GM18517 (cell line): Measurements from ENCODE around the gene AQP9.

Experiments used
- ATAC-seq: cut with Tn5 transposase; IDR thresholded peaks from one replicate; pipeline ENCODE4 v1.9.1; 2021; ENCODE audit warnings: mild to moderate bottlenecking, moderate library complexity; ENCODE audit not compliant: unreplicated experiment

Gene AQP9

DNA sequence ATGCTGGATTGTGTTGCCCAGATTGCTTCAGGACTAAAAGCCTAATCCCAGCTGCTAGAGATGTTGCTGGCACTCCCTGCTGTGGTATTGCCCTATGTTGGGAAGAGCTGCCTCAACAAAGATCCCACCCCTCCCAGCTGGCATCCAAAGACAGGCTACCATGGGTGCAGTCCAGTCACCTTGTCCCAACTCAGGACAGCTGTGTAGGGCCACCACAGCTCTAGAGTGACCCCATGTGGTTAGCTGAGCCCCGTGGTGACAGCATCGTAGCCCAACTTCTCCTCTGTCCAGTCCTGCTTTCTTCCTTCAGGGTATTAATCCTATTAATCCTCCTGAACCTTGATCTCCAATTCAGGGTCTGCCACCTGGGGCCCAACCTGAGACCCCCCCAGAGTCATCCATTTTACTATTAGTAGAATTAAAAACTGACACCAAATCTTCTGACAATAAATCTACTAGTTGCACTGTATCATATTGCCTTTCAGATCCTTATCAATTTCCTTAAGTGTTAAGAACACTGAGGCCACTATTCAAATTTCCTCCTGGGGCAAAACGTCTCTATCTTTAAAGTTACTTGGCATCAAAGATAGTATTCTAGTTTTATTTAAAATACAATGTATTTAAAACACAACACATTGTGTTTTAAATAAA, 83.5 kb downstream of the AQP9 start:
- no peak for ATAC-seq

DNA sequence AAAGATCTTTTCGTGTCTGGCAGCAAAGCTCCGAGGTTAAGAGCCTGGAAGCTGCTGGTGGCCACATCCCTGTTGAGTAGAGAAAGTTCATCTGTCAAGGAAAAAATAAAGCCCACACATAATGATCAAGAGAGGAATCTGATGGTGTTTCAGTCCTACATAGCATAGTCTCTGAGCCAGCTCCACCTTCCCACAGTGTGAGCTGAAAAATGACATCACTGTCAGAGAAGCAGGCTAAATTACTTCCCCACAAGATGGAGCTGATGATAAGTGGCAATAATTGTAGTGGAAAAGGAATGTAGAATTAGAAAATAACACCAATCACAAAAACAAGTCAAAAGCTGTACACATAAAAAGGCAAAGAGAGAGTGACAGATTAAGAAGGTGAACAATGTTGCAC, 84.5 kb downstream of the AQP9 start:
- no peak for ATAC-seq

DNA sequence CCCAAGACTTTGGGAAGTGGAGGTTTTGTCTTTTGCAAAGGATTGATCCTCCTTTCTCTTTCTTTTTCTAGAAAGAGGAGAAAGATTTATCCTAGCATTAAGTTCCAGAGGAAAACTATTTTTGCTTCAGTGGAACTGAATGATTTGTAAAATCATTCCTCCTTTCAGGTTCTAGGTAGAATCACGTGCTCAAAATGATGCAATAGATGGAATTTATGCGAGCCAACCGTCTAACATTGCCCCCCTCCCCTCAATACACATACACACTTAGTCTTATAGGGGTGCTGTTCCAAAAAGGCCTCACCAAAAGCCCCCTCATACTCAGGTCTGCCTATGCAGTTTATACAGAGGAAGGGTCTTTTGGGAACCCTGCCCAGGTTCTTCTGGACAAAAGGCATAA, 85.3 kb downstream of the AQP9 start:
- no peak for ATAC-seq

DNA sequence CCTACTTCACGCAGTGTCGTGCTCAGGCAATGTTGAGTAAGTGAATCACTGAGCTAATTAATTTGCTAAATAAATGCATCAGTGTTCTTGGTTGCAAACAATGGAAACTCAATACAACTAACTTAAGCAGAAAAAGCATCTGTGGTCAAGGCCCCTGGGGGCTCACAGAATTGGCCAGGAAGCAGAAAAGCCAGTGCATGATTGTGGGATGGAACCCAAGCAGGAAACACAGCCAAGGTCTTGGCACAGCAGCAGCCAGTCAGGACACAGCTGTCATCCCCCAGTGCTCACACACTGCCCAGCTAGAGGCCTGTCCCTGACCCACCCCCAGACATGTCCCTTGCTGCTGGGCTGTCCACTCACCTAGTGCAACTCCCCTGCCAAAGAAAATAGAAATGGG, 85.9 kb downstream of the AQP9 start:
- ATAC-seq = no peak

DNA sequence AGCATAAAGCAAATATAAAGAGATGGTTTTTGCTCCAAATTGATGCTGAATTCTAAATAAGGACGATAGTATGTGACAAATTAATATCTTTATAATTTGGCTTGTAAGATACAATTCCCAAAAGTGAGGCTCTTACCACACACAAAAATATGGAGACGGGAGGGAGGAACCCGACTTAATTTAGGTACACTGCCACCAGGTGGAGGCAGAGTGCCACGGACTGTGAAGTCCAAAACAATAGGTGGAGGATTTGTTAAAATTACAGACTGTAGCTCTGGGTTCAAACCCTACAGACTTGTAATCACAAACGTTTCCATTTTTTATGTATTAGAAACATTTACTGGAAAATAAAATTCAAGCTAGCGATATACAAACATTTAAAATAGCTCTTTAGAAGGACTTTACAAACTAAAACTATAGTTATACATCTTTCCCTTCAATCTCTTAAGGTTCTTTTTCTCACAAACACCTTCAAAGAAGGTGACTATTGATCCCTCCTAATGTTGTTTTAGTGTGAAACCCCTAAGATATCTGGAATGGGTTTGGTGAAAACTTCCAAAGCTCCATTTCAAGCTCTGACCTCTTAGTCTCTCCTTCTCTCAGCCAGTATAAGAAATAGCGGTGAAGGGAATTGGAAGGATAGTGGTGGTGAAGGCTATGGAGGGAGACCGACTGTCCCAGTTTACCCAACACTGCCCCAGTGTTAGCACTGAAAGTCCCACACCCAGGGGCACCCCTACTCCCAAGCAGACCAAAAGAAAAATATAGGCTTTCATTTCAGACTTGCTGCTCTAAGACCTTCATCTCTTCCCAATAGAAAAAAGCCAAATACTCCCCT, 89.7 kb downstream of the AQP9 start:
- ATAC-seq = no peak

DNA sequence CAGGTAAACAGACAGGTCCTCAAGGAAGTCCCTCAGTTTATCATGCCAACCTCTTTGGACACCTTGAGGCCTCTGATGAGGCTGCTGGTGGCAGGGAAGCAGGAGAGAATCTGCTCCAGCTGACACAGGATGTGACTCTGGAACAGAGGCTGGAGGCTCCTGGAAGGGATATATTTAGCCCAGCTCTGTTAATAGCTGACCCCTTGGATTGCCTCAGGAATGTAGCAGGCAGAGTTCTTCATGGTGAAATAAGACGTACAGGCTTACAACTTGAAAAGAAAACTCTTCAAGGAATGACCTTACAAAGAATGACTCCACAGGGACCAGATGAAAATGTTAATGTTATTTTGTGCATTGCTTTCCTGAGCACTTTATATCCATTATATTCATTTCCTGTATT, 90.5 kb downstream of the AQP9 start:
- ATAC-seq = no peak

DNA sequence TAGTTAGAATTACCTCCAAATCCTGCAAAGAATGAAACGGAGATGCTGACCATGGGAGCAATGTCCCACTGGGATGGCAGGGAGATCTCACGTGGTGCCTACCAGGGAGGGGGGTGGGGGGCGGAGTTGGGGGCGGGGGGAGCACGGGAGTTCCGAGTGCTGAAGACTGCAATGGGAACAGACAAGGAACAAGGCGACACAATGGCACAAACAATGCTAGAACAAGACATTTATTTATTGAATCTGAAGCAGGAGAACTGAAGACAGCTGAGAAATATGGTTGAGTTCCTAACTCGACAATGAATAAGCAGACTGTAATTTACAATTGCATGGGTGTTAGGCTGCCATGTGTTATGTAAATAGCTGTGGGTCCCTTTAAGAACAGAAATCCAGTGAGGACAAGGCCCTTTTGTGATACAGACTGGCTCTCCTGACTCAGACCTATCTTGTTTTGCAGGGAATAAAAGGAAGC, 91.2 kb downstream of the AQP9 start:
- ATAC-seq = no peak

DNA sequence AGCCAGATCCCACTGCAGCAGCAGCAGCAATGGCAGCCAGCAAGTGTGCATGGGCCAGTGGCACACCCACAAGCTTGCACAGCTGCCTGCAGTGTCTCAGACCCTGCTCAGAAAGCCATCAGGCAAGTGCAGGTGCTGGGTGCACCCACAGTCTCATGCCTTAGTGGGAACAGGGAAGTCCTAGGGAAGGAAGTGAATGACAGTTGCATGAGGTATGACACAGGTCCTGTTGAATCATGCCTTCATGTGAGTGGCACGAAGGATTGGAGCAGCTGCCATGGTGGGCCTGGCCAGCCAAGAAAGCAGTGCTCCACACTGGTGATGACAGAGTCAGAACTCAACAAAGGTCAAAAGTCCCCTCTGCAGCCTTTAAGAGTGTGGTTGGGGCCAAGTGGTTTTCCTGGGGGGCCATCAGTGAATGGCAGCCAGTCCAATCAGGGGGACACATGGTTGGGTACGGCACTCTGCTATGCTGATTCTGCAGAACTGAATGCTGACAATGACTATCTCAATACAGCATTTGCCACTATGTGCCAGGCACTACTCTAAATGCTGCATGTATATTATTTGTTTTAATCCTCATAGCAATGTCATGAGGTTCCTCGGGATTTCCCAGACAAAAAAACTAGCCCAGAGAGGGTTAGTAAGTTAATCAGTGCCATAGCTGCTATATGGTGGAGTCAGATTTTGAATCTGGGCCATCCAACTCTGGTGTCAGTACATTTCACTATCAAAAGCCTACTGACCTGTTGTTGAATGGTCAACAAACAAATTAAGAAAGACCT, 94.3 kb downstream of the AQP9 start:
- ATAC-seq = no peak

DNA sequence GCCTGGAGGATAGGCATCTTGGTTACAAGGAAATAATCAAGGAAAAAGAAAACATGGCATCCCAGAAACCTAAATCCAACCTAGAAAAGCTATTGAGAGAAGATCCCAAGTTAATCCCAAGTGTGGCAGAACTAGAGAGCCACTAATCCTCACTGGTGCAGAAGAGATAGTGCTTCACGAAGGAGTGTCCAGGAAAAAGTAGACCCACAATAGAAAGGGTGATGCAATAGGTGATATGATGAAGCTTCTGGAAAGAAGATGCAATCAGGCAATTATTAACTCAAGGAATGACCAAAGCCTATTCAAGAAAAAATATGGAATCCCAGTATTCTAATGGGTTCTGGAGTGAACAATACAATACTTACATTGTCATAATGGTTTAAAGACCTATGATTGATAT, 95.2 kb downstream of the AQP9 start:
- ATAC-seq = no peak
